CD4-positive, alpha-beta T cell treated with Interleukin-10 for 1 hour (primary cell): ENCODE measurements around the gene PALM.
"Not testable (repeated sequence)": the region's sequence is repeated elsewhere in the genome, so short reads cannot be mapped to it uniquely, and the experiment has no call there.

Experiments
- DNase-seq: peaks from one replicate; pipeline ENCODE4 v3.0.0-alpha.2; 2020

PALM gene

GRCh38 chr19:732148-733069 is 23.7 kb downstream of the PALM start:
- no peak for DNase-seq

DNA sequence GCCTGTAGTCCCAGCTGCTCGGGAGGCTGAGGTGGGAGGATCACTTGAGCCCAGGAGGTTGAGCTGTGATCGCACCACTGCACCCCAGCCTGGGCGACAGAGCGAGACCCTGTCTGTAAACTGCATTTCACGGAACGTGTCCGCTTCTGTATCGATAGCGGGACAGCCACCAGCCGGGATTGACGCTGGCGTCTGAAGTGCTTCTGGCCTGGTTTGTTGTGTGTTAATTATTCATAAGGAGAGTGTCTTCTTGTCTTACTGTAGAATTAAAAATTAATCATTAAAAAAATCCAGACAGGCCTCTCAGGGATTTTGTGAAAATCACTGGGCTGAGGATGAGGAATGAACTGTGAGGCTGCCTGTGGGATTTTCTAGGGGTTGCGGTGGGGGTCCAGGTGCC is 26.0 kb downstream of the PALM start:
- DNase-seq = no peak

DNA sequence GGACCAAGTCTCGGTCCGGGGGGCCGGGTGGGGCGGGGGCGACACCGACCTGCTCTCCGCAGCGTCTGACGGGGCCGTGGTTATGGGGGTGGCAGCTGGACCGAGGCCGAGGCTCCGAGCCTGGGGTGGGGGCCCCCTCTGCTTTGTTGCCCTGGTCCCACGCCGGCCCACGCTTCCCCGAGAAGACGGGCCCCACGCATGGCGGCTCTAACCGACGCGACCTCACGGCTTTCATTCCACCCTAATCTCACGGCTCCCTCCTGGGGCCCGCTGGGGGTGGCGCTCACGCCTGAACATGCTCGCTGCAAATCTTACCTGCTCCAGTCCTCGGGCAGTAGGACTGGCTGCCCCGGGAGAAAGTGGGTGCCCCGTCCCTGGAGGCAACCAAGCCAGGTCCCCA is 27.4 kb downstream of the PALM start:
- no peak for DNase-seq

DNA sequence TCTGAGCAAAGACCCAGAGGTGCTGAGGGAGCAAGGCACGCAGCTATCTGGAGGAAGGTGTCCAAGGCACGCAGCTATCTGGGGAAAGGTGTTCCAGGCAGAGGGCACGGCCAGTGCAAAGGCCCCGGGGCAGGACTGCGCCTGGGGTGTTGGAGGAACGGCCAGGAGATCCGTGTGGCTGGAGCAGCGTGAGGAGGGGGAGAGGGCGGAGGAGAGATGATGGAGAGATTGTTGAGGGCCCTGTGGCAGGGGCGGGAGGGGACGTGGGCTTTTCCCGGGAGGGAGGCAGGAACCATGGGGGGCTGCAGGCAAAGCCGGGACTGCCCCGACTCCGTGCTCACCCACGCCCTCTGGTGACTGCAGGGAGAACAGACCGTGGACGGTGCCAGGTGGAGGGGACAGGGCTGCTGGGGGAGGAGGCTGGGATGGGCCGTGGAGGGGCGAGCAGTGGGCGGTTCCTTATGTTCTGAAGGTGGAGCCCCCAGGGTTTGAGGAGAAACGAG is 28.9 kb downstream of the PALM start:
- DNase-seq = peak; percentile 62

- DNase-seq = no peak
These were observed 29.9 kb downstream of the PALM start for GRCh38 chr19:738509-739128.

GRCh38 chr19:739998-740715 is 31.4 kb downstream of the PALM start:
- no peak for DNase-seq

GRCh38 chr19:740816-741505 is 32.2 kb downstream of the PALM start:
- DNase-seq = not testable (repeated sequence)

DNA sequence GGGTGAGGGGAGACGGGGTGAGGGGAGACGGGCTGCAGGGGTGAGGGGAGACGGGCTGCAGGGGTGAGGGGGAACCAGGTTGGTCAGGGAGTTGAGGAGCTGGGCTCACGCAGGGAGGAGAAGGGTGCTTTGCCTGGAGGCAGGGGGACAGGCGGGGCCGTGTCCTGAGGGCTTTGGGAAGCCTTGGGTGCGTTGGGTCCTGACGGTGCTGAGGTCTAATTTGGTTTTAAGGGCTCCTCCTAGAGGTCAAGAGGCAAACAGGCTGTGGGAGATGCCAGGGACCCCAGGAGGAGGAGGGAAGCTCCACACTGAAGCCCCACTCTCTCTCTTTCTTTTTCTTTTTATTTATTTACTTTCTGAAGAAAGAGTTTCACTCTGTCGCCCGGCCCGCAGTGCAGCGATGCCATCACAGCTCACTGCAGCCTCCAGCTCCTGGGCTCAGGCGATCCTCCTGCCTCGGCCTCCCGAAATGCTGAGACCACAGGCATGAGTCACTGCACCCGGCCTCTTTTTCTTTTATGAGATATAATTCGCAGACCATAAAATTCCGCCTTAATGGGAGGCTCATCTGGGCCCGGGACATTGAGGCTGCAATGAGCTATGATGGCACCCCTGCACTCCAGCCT is 32.9 kb downstream of the PALM start:
- no peak for DNase-seq

DNA sequence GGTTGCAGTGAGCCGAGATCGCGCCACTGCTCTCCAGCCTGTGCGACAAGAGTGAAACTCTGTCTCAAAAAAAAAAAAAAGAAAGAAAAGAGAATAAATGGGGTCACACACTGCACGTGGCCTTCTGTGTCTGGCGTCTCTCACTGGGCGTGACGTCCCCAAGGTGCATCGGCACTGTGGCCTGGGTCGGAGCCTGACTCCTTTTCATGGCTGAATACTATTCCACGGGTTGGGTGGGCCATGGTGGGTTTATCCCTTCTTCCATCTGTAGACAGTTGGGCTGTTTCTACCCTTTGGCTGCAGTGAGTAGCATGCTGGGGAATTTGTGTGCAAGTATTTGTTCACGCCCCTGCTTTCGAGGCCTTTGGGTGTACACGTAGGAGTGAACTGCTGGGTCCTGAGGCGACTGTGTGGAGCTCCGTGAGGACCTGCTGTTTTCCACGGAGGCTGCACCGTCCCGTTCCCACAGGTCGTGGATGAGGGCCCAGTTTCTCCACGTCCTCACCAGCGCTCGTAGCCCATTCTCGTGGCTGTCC is 33.9 kb downstream of the PALM start:
- no peak for DNase-seq

GRCh38 chr19:743168-743687 is 34.5 kb downstream of the PALM start:
- no peak for DNase-seq

- DNase-seq = not testable (repeated sequence)
These were observed 36.4 kb downstream of the PALM start for GRCh38 chr19:745138-745537.

DNA sequence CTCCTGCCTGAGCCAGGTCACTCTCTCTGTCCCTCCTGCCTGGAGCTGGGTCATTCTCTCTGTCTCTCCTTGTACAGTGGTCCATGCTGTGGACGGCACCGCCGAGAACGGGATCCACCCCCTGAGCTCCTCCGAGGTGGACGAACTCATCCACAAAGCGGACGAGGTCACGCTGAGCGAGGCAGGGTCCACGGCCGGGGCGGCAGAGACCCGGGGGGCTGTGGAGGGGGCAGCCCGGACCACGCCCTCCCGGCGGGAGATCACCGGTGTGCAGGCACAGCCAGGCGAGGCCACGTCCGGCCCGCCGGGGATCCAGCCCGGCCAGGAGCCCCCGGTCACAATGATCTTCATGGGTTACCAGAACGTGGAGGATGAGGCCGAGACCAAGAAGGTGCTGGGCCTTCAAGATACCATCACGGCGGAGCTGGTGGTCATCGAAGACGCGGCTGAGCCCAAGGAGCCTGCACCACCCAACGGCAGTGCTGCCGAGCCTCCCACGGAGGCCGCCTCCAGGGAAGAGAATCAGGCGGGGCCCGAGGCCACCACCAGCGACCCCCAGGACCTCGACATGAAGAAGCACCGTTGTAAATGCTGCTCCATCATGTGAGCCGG is 37.6 kb downstream of the PALM start:
- no peak for DNase-seq

- no peak for DNase-seq
These were observed 38.2 kb downstream of the PALM start for GRCh38 chr19:746956-747355.

DNA sequence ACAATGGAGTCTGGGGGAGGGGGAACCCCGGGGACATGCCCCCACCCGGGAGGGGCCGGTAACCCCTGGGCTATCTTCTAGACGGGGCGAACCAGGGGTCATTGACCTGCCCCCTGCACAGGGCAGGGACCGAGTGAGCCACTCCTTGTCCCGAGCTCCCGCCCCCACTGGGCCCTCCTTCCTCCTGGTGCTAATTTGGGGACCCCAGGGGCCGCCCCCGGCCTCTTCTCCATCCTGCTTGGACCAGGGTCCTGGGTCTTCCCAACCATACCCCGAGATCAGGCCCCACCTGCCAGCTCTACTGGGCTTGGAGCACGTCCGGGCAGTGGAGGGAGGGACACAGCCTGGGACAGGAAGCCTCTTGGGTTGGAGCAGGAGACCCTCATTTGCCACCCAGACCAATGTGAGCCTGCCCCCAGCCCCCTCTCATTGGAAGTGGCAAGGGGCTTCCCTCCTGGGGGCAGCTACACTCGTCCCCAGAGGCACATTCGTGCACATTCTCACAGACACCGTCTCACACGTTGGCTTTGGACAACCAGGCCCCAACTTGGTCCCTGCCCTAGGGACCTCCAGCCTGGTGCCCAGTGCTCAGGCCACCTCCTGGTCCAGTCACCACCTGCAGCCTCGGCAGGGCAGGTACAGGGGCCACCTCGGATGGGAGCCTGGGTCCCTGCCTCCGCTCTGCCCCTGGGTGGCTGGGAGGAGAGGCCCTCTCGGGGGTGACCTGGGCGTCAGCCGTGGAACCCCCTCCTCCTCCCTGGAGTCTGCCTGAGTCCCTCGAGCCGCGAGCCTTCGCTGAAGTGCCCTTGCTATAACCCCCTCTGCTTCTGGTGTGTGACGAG is 38.9 kb downstream of the PALM start:
- no peak for DNase-seq

GRCh38 chr19:748274-748598 is 39.5 kb downstream of the PALM start:
- DNase-seq = no peak

DNA sequence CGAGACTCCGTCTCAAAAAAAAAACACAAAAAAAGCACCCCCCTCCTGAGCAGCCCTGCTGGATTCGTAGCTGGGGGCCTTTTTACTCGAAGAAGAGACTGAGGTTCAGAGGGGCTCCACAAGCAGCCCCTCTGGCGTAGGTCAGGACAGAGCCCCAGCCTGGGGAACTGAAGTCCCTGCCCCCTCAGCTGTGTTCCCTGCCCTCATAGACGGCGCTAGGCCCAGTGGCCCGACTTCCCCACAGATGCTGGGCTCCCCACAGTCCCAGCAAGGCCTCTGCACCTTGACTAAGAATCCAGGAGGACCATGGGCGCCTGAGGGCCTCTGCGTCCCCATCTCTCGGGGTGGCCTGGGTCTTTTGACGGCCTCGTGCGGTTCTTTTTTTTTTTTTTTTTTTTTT is 41.1 kb downstream of the PALM start:
- no peak for DNase-seq

DNA sequence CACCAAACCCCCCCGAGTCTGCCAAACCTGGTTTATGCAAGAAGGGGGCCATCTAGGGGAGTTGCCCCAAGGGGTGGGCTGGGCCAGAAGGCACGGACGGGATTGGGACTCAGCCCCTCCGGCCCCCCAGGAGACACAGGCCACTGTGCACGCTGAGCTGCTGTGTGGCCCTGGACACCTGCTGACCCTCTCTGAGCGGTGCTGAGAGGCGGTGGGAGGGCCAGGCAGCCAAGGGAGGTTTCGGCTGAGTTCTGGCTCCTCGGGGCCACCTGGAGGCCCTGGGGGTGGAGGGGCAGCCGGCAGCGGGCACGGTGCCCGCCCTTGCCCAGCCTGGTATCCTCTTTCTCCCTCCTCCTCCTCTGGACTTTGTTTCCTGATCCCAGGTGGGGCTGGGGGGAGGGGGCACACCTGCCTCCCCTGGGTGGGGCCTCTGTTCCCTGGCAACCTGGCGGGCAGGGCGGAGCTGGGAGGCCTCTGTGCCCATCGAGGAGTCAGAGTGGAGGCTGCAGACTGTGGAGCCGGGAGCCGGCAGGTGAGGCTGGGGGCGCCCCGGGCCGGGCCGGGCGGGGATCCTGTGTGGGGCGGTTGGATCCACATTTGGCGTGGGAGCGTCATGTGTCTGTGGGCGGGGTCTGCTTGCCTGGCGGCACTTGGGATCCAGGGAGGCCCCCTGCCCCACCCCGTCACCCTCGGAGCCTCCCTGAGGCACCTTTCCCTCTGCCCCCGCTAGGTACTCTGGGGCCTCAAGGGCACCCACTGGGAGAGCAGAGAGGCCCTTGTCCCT is 42.1 kb downstream of the PALM start, which contains the start of gene MISP:
Gene MISP, plus strand, starts transcription at position 473 of the 784 bp plus-strand sequence. CDS start 5,835 bp downstream, outside the sequence.
- no peak for DNase-seq

DNA sequence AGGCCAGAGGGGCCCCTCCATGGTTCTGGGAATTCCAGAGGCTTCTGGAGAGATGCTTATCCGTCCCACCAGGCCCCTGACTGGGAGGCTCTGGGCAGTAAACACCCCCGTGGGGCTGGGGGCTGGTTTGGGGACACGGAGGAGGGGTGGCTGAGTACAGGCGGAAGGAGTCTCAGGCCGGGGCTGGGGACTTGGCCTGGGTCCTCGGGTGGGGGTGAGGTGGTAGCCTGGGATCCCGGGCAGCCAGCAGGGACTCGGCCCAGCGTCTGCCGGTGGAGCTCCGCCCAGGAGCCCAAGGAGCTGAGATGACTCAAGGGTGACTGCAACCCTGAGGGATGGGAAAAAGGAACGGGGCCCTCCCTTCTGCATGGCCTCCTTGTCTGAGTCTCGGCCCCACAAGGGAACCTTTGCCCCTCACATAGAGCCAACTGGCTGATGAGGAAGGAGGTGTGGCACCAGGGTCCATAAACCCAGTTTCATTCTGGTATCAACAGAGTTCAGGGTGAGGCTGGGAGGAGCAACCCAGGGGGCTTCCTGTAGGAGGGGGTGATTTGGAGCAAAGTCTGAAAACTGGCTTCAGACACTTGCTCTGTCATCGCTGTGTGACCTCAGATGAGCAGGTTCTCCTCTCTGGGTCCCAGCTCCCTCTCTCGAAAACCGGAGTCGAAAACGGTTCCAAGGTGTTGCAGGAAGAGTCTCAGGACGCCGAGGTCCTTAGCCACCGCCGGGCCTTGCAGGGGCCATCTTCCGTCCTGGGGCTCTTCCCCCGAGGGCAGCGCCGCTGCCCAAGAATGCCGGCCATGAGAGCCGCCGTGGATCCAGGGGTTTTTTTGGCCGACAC is 43.0 kb downstream of the PALM start:
- no peak for DNase-seq
